Measurements from ENCODE around the gene GPR157. TPM values are rescaled to one million over a fixed set of nuclear protein-coding genes. Genes with fewer than 3 reads are reported as not detected.

Gene GPR157
- total RNA-seq, 2 donors from 2014 or later: 2.3 to 5.0 TPM

- no peaks in the 10 kb centered on the region for H3K36me3 ChIP-seq (ENCODE audit: control insufficient read depth, insufficient read depth, low read length)
- WGBS, 2 experiments (ENCODE audit: insufficient coverage in 1 of 2, insufficient read length in 1 of 2): 91 to 93% methylated on average over 7 to 16 of the region's 16 CpGs
- no peaks in the 10 kb centered on the region for H3K9me3 ChIP-seq (ENCODE audit: control insufficient read depth, low read length)
- no peak overlapping the region for H3K27ac ChIP-seq (ENCODE audit: low read depth, low read length)
- no peaks in the 10 kb centered on the region for H3K36me3 Mint-ChIP-seq (ENCODE audit: low read depth)
- no peak for TF ChIP-seq CTCF (conservative IDR thresholded peaks at IDR 0.05)
- no peaks in the 10 kb centered on the region for H3K4me1 Mint-ChIP-seq
- no peak overlapping the region for H3K4me3 Mint-ChIP-seq
- H3K4me3 ChIP-seq (ENCODE audit: low read length): no peak overlapping the region
- no peaks in the 10 kb centered on the region for H3K27me3 Mint-ChIP-seq (ENCODE audit: insufficient read depth)
- no peaks in the 10 kb centered on the region for H3K27me3 ChIP-seq (ENCODE audit: control insufficient read depth, insufficient read depth, low read length, poor library complexity, severe bottlenecking)
- H3K9me3 Mint-ChIP-seq: no peaks in the 10 kb centered on the region
- DNase-seq: no peak
- H3K4me1 ChIP-seq (ENCODE audit: control insufficient read depth, insufficient read depth, low read length): no peaks in the 10 kb centered on the region
- no peak overlapping the region for H3K9ac ChIP-seq (ENCODE audit: extremely low read depth, low read length, poor library complexity, severe bottlenecking)
- H3K27ac Mint-ChIP-seq: no peak overlapping the region
These were observed 22.5 kb upstream of the GPR157 start for GRCh38 chr1:9151328-9151860.

GRCh38 chr1:9150582-9151327 lies 21.9 kb upstream of the GPR157 start:
- no peaks in the 10 kb centered on the region for H3K36me3 Mint-ChIP-seq (ENCODE audit: low read depth)
- WGBS, 2 experiments (ENCODE audit: insufficient coverage in 1 of 2, insufficient read length in 1 of 2): 92 to 94% methylated on average over 15 to 16 of the region's 16 CpGs
- no peaks in the 10 kb centered on the region for H3K27me3 Mint-ChIP-seq (ENCODE audit: insufficient read depth)
- Histone ChIP-seq H3K4me1 (ENCODE audit: control insufficient read depth, insufficient read depth, low read length) (no peaks in the 10 kb centered on the region), H3K27me3 (ENCODE audit: control insufficient read depth, insufficient read depth, low read length, poor library complexity, severe bottlenecking) (no peaks in the 10 kb centered on the region), H3K9ac (ENCODE audit: extremely low read depth, low read length, poor library complexity, severe bottlenecking) (no peak overlapping the region), H3K36me3 (ENCODE audit: control insufficient read depth, insufficient read depth, low read length) (no peaks in the 10 kb centered on the region), H3K9me3 (ENCODE audit: control insufficient read depth, low read length) (no peaks in the 10 kb centered on the region), H3K27ac (ENCODE audit: low read depth, low read length) (no peak overlapping the region), H3K4me3 (ENCODE audit: low read length) (no peak overlapping the region)
- no peak for TF ChIP-seq CTCF (conservative IDR thresholded peaks at IDR 0.05)
- H3K27ac Mint-ChIP-seq: no peak overlapping the region
- no peaks in the 10 kb centered on the region for H3K9me3 Mint-ChIP-seq
- no peak overlapping the region for H3K4me3 Mint-ChIP-seq
- no peak for DNase-seq
- H3K4me1 Mint-ChIP-seq: no peaks in the 10 kb centered on the region

- no peak overlapping the region for H3K27ac Mint-ChIP-seq
- no peaks in the 10 kb centered on the region for H3K9me3 Mint-ChIP-seq
- Histone ChIP-seq H3K9ac (ENCODE audit: extremely low read depth, low read length, poor library complexity, severe bottlenecking) (no peak overlapping the region), H3K27ac (ENCODE audit: low read depth, low read length) (no peak overlapping the region), H3K4me3 (ENCODE audit: low read length) (no peak overlapping the region), H3K9me3 (ENCODE audit: control insufficient read depth, low read length) (no peaks in the 10 kb centered on the region), H3K4me1 (ENCODE audit: control insufficient read depth, insufficient read depth, low read length) (no peaks in the 10 kb centered on the region), H3K27me3 (ENCODE audit: control insufficient read depth, insufficient read depth, low read length, poor library complexity, severe bottlenecking) (no peaks in the 10 kb centered on the region), H3K36me3 (ENCODE audit: control insufficient read depth, insufficient read depth, low read length) (no peaks in the 10 kb centered on the region)
- H3K4me1 Mint-ChIP-seq: no peaks in the 10 kb centered on the region
- H3K27me3 Mint-ChIP-seq (ENCODE audit: insufficient read depth): no peaks in the 10 kb centered on the region
- no peak for TF ChIP-seq CTCF (conservative IDR thresholded peaks at IDR 0.05)
- WGBS, 2 experiments (ENCODE audit: insufficient coverage in 1 of 2, insufficient read length in 1 of 2): 89 to 91% methylated on average over 11 to 17 of the region's 17 CpGs
- H3K36me3 Mint-ChIP-seq (ENCODE audit: low read depth): no peaks in the 10 kb centered on the region
- no peak for DNase-seq
- no peak overlapping the region for H3K4me3 Mint-ChIP-seq
These were observed 21.1 kb upstream of the GPR157 start for GRCh38 chr1:9149837-9150581.
